PC-3 (cell line): ENCODE measurements around the gene DHX30. TPM values are rescaled to one million over a fixed set of nuclear protein-coding genes. Genes with fewer than 3 reads are reported as not detected.
A peak's percentile ranks its signal among the peaks of the same experiment; 100 is the strongest.

Source experiments
- ATAC-seq: fragments of 200-7000 bp; cut with Tn5 transposase; 2 replicates; pipeline ENCODE4 v1.9.1; 2020; ENCODE audit warnings: mild to moderate bottlenecking, moderate library complexity
- BruUV-seq: library from RNA; stranded (reverse); fragments of 400-500 nt; replicated peaks from 2 replicates; lab custom pipeline; 2021; lab: Mats Ljungman, UMichigan
- CTCF ChIA-PET: fragments of 300-600 bp; sonication (Branson Sonifier 250); formaldehyde crosslinking; loops from one replicate; lab custom pipeline; 2022; ENCODE audit warnings: antibody characterized with exemption; lab: Charles Lee
- POLR2A ChIA-PET: fragments of 300-600 bp; sonication (Branson Sonifier 250); formaldehyde crosslinking; loops from one replicate; lab custom pipeline; 2022; ENCODE audit warnings: antibody characterized with exemption; ENCODE audit not compliant: unreplicated experiment; lab: Charles Lee
- DNase-seq: peaks from one replicate; pipeline ENCODE4 v3.0.0-alpha.2; 2015
- H2AFZ ChIP-seq: fragments of 300-600 bp; sonication (generic); 2 replicates; pipeline ENCODE4 v1.6.0; 2016; ENCODE audit warnings: antibody characterized with exemption, low read length
- H3F3A ChIP-seq: fragments of 300-600 bp; sonication (generic); one replicate; pipeline ENCODE4 v1.6.0; 2017; ENCODE audit warnings: antibody characterized with exemption, low read length, control low read depth, mild to moderate bottlenecking; ENCODE audit not compliant: unreplicated experiment
- H3K27ac ChIP-seq: fragments of 300-600 bp; sonication (generic); 2 replicates; pipeline ENCODE4 v1.5.1; 2016; ENCODE audit warnings: mild to moderate bottlenecking, low read length
- H3K27me3 ChIP-seq: fragments of 300-600 bp; sonication (generic); 2 replicates; pipeline ENCODE4 v1.6.1; 2016; ENCODE audit warnings: low read length, mixed read lengths
- H3K36me3 ChIP-seq: fragments of 300-600 bp; sonication (generic); 2 replicates; pipeline ENCODE4 v1.6.1; 2016; ENCODE audit warnings: low read depth, mixed run types, low read length, mixed read lengths
- H3K4me1 ChIP-seq: fragments of 300-600 bp; sonication (generic); 2 replicates; pipeline ENCODE4 v1.5.1; 2016; ENCODE audit warnings: low read length; ENCODE audit not compliant: insufficient read depth
- H3K4me2 ChIP-seq: fragments of 300-600 bp; sonication (generic); 2 replicates; pipeline ENCODE4 v1.6.0; 2016; ENCODE audit warnings: low read length
- H3K4me3 ChIP-seq: fragments of 300-600 bp; sonication (generic); 2 replicates; pipeline ENCODE4 v1.5.1; 2016; ENCODE audit warnings: mild to moderate bottlenecking, low read length, mixed read lengths
- H3K79me2 ChIP-seq: fragments of 300-600 bp; sonication (generic); 2 replicates; pipeline ENCODE4 v1.6.1; 2017; ENCODE audit warnings: low read length, mixed read lengths
- H3K9ac ChIP-seq: fragments of 300-600 bp; sonication (generic); 2 replicates; pipeline ENCODE4 v1.6.0; 2016; ENCODE audit warnings: mild to moderate bottlenecking, low read length
- H3K9me2 ChIP-seq: fragments of 300-600 bp; sonication (generic); replicated peaks from 2 replicates; pipeline ENCODE4 v1.6.1; 2016; ENCODE audit warnings: mixed run types, low read length, mixed read lengths
- H3K9me3 ChIP-seq: fragments of 300-600 bp; sonication (generic); 2 replicates; pipeline ENCODE4 v1.6.1; 2016; ENCODE audit warnings: low read length, mixed read lengths
- H4K20me1 ChIP-seq: fragments of 300-600 bp; sonication (generic); 2 replicates; pipeline ENCODE4 v1.6.1; 2016; ENCODE audit warnings: low read length, mixed read lengths
- CTCF ChIP-seq: fragments of 300-600 bp; sonication (generic); conservative IDR thresholded peaks from 2 replicates; pipeline ENCODE4 v1.5.1; 2017; ENCODE audit warnings: antibody characterized with exemption, low read depth, mild to moderate bottlenecking, low read length
- EZH2 ChIP-seq: fragments of 300-600 bp; sonication (generic); IDR thresholded peaks from one replicate; pipeline ENCODE4 v1.6.1; 2017; ENCODE audit warnings: antibody characterized with exemption, mild to moderate bottlenecking, low read length; ENCODE audit not compliant: unreplicated experiment
- EZH2phosphoT487 ChIP-seq: fragments of 300-600 bp; sonication (generic); IDR thresholded peaks from 2 replicates; pipeline ENCODE4 v1.6.1; 2018; ENCODE audit warnings: mild to moderate bottlenecking, antibody characterized with exemption, low read length, borderline replicate concordance
- intact Hi-C: fragments of 100-400 bp; cut with micrococcal nuclease; formaldehyde crosslinking; loops from 2 replicates; pipeline ENCODE4 v1.9.0; 2023
- total RNA-seq: library from RNA; depleted of rRNA; stranded (reverse); fragments of >200 nt; gene quantifications from 2 replicates; pipeline ENCODE4 v1.2.3, GENCODE V29; 2014

DHX30 gene
- total RNA-seq, 1 experiment from 2014 or later = 152 TPM

GRCh38 chr3:47850564-47851410, 47.8 kb downstream of the DHX30 start:
- H3F3A ChIP-seq = peaks cover 4% of the 10 kb centered on the region
- H3K9me3 ChIP-seq = no peaks in the 10 kb centered on the region
- no peaks in the 10 kb centered on the region for H3K79me2 ChIP-seq
- no TSS peak for BruUV-seq
- H3K36me3 ChIP-seq = peaks cover 48% of the 10 kb centered on the region
- no peaks in the 10 kb centered on the region for H3K27me3 ChIP-seq
- ATAC-seq (no peak), DNase-seq (no peak)
- ChIA-PET POLR2A (no interaction called here), CTCF (no interaction called here)
- no peak overlapping the region for H3K4me2 ChIP-seq
- TF ChIP-seq CTCF (no peak), EZH2phosphoT487 (no peak), EZH2 (no peak)
- no peak overlapping the region for H2AFZ ChIP-seq
- H3K4me1 ChIP-seq = no peaks in the 10 kb centered on the region
- no peaks in the 10 kb centered on the region for H4K20me1 ChIP-seq
- H3K9me2 ChIP-seq = no peaks in the 10 kb centered on the region
- no peak overlapping the region for H3K9ac ChIP-seq
- intact Hi-C loops = loop anchor here (5.0 kb wide), 1 partner anchor 302 kb away; no protein-coding TSS in a partner anchor
- no peak overlapping the region for H3K4me3 ChIP-seq
- no peak overlapping the region for H3K27ac ChIP-seq

GRCh38 chr3:47851888-47852603, 49.1 kb downstream of the DHX30 start:
- no peak for TF ChIP-seq EZH2
- no peak for TF ChIP-seq EZH2phosphoT487
- TF ChIP-seq CTCF = no peak
- BruUV-seq = TSS peak; percentile 49
- peaks cover 4% of the 10 kb centered on the region for H3F3A ChIP-seq
- ChIA-PET POLR2A (no interaction called here), CTCF (no interaction called here)
- no peaks in the 10 kb centered on the region for H3K9me3 ChIP-seq
- no peaks in the 10 kb centered on the region for H3K9me2 ChIP-seq
- no peak overlapping the region for H3K4me3 ChIP-seq
- H2AFZ ChIP-seq = no peak overlapping the region
- H3K4me2 ChIP-seq = no peak overlapping the region
- ATAC-seq (no peak), DNase-seq (no peak)
- no peaks in the 10 kb centered on the region for H3K27me3 ChIP-seq
- intact Hi-C loops = loop anchor here (5.0 kb wide), 1 partner anchor 300 kb away; no protein-coding TSS in a partner anchor
- H4K20me1 ChIP-seq = no peaks in the 10 kb centered on the region
- peaks cover 44% of the 10 kb centered on the region for H3K36me3 ChIP-seq
- no peaks in the 10 kb centered on the region for H3K4me1 ChIP-seq
- no peak overlapping the region for H3K27ac ChIP-seq
- no peaks in the 10 kb centered on the region for H3K79me2 ChIP-seq
- no peak overlapping the region for H3K9ac ChIP-seq
